Upper lobe of left lung (tissue), 6 donors: ENCODE measurements around the gene DYSF. TPM values are rescaled to one million over a fixed set of nuclear protein-coding genes. Genes with fewer than 3 reads are reported as not detected.
A peak's percentile ranks its signal among the peaks of the same experiment; 100 is the strongest.

Experiments used
- ATAC-seq, 2 donors: fragments of 200-7000 bp; cut with Tn5 transposase; one replicate each; pipeline ENCODE4 v1.9.1; 2022; ENCODE audit warnings: mild to moderate bottlenecking in 2 of 2, moderate library complexity in 2 of 2; ENCODE audit not compliant: low FRiP score in 2 of 2
- DNase-seq, 2 donors: peaks; one replicate each; pipeline ENCODE4 v3.0.0-alpha.2; 2019 to 2020
- H3K27ac ChIP-seq, 4 donors: fragments of 200-600 bp; sonication (generic); one replicate each; pipeline ENCODE4 v1.5.1; 2016 to 2019
- H3K27me3 ChIP-seq, 4 donors: fragments of 200-600 bp; sonication (generic); one replicate each; pipeline ENCODE4 v1.5.1; 2017 to 2019
- H3K36me3 ChIP-seq, 4 donors: fragments of 200-600 bp; sonication (generic); one replicate each; pipeline ENCODE4 v1.5.1; 2016 to 2019
- H3K4me1 ChIP-seq, 4 donors: fragments of 200-600 bp; sonication (generic); one replicate each; pipeline ENCODE4 v1.5.1; 2018 to 2019
- H3K4me3 ChIP-seq, 4 donors: fragments of 200-600 bp; sonication (generic); one replicate each; pipeline ENCODE4 v1.5.1; 2017 to 2019; ENCODE audit warnings: mild to moderate bottlenecking in 2 of 4, moderate library complexity in 1 of 4
- H3K9me3 ChIP-seq, 4 donors: fragments of 200-600 bp; sonication (generic); one replicate each; pipeline ENCODE4 v1.5.1; 2018 to 2019
- CTCF ChIP-seq, 6 experiments: fragments of 450-650 bp in 4 of 6; fragments of 200-600 bp in 2 of 6; sonication (generic) in 2 of 6; IDR thresholded peaks; one replicate each; pipeline ENCODE4 v1.5.1; 2016 to 2019; ENCODE audit warnings: antibody characterized with exemption in 6 of 6
- EP300 ChIP-seq, 4 donors: sonication (generic); formaldehyde crosslinking; IDR thresholded peaks; one replicate each; pipeline ENCODE4 v1.5.1; 2017; ENCODE audit warnings: antibody characterized with exemption in 4 of 4, control low read depth in 2 of 4
- POLR2A ChIP-seq, 4 donors: fragments of 450-650 bp; IDR thresholded peaks; one replicate each; pipeline ENCODE4 v1.5.1; 2016 to 2017; ENCODE audit warnings: antibody characterized with exemption in 4 of 4, mild to moderate bottlenecking in 2 of 4
- POLR2AphosphoS5 ChIP-seq, 2 donors: sonication (generic); formaldehyde crosslinking; IDR thresholded peaks; one replicate each; pipeline ENCODE4 v1.5.1; 2017; ENCODE audit warnings: antibody characterized with exemption in 2 of 2
- WGBS, 2 donors: methylation state at CpG; one replicate each; pipeline ENCODE4 v1.1.5; 2017 to 2018; 5-methylcytosine and 5-hydroxymethylcytosine counted together
- total RNA-seq, 6 donors: library from RNA; depleted of rRNA in 4 of 6; stranded (reverse); fragments of >200 nt in 4 of 6; gene quantifications; one replicate each; pipeline versions ENCODE4 v1.1.0 to v1.2.1, GENCODE V29; 2016 to 2021
- donor health status: DM: no; HTN: no; CAD: no; lungs with moderate emphysema.
- donor health status: DM: no; HTN: yes; CAD: no; lungs with severe emphysema.

DYSF gene
- total RNA-seq, 6 donors from 2014 or later: 17.5 to 72.7 (median 42.7) TPM

GRCh38 chr2:71614976-71615766 is 161.8 kb downstream of the DYSF start:
- peak; percentile 35 to 76 for ATAC-seq
- no peaks in the 10 kb centered on the region for H3K9me3 ChIP-seq
- 29 to 50% methylated on average over 4 to 9 of the region's 9 CpGs for WGBS, 2 donors
- H3K36me3 ChIP-seq: peaks cover 0 to 30% (median 10%) of the 10 kb centered on the region in 4 donors
- DNase-seq: peak; percentile 46 to 69
- H3K27ac ChIP-seq: peak overlapping the region; percentile 67 to 91 (median 80)
- no peaks in the 10 kb centered on the region for H3K27me3 ChIP-seq
- H3K4me3 ChIP-seq: no peak overlapping the region
- H3K4me1 ChIP-seq: peaks cover 18 to 25% (median 21%) of the 10 kb centered on the region in 4 donors
- TF ChIP-seq POLR2A (IDR thresholded peaks at IDR 0.05) (no peak), EP300 (IDR thresholded peaks at IDR 0.05) (no peak), CTCF (IDR thresholded peaks at IDR 0.05) (peak in 2 of 6 experiments; percentile 19 to 24), POLR2AphosphoS5 (IDR thresholded peaks at IDR 0.05) (peak in 1 of 2 donors; percentile 59)

GRCh38 chr2:71615767-71616730 is 162.7 kb downstream of the DYSF start:
- 86 to 87% methylated on average over 12 to 13 of the region's 13 CpGs for WGBS, 2 donors
- Histone ChIP-seq H3K9me3 (no peaks in the 10 kb centered on the region), H3K27me3 (no peaks in the 10 kb centered on the region), H3K4me3 (no peak overlapping the region), H3K36me3 (peaks cover 0 to 26% (median 10%) of the 10 kb centered on the region in 4 donors), H3K4me1 (peaks cover 18 to 25% (median 21%) of the 10 kb centered on the region in 4 donors), H3K27ac (peak overlapping the region; percentile 67 to 91 (median 80))
- TF ChIP-seq POLR2A (IDR thresholded peaks at IDR 0.05): no peak
- no peak for TF ChIP-seq EP300 (IDR thresholded peaks at IDR 0.05)
- no peak for TF ChIP-seq CTCF (IDR thresholded peaks at IDR 0.05)
- TF ChIP-seq POLR2AphosphoS5 (IDR thresholded peaks at IDR 0.05): no peak
- DNase-seq (peak in 1 of 2 donors; percentile 12), ATAC-seq (no peak)

- H3K4me3 ChIP-seq: no peak overlapping the region
- 97 to 99% methylated on average over 5 of the region's 5 CpGs for WGBS, 2 donors
Measured at GRCh38 chr2:71617266-71617665, 163.9 kb downstream of the DYSF start.

More at GRCh38 chr2:71617266-71617665, 163.9 kb downstream of the DYSF start:
- DNase-seq: peak in 1 of 2 donors; percentile 4
- H3K27me3 ChIP-seq: no peaks in the 10 kb centered on the region
- H3K4me1 ChIP-seq: peaks cover 18 to 25% (median 21%) of the 10 kb centered on the region in 4 donors
- TF ChIP-seq POLR2AphosphoS5 (IDR thresholded peaks at IDR 0.05) (no peak), CTCF (IDR thresholded peaks at IDR 0.05) (no peak), POLR2A (IDR thresholded peaks at IDR 0.05) (no peak), EP300 (IDR thresholded peaks at IDR 0.05) (no peak)
- no peak overlapping the region for H3K27ac ChIP-seq
- H3K36me3 ChIP-seq: peaks cover 0 to 14% (median 4%) of the 10 kb centered on the region in 4 donors
- ATAC-seq: no peak
- no peaks in the 10 kb centered on the region for H3K9me3 ChIP-seq
